H1 (cell line): ENCODE data around the gene SPCS1. TPM values are rescaled to one million over a fixed set of nuclear protein-coding genes. Genes with fewer than 3 reads are reported as not detected.

ENCODE experiments used
- TAF1 ChIP-seq: IDR thresholded peaks from 2 replicates; pipeline ENCODE4 v1.6.1; 2011; ENCODE audit warnings: mild to moderate bottlenecking, low read depth, low read length
- polyA plus RNA-seq, 7 experiments: library from polyadenylated mRNA; depleted of rRNA in 3 of 7; stranded (reverse) in 5 of 7; unstranded in 2 of 7; fragments of >200 nt in 5 of 7; fragments of 200-250 nt in 2 of 7; gene quantifications; 1 replicate in 5 of 7; 2 replicates in 1 of 7; 4 replicates in 1 of 7; pipeline versions ENCODE4 v1.2.1 to v1.2.3, GENCODE V29; 2011 to 2013; ENCODE audit warnings: missing spikeins in 2 of 7, mixed read lengths in 2 of 7
- total RNA-seq: library from RNA; stranded (reverse); fragmentation: NEBNext Ultra II Directional; extraction: Animal tissue kit (Norgen Biotek cat#: 25700); gene quantifications from 2 replicates; pipeline ENCODE4 v1.2.1, GENCODE V29; 2021

The SPCS1 gene
- total and polyA plus RNA-seq, 2 of the 8 experiments (the other 6 are each of a cell fraction or from before 2014, with no cell fraction given) = 104 to 191 TPM

GRCh38 chr3:52678265-52679198 is 27.4 kb upstream of the SPCS1 start (continued):
- TF ChIP-seq TAF1 = no peak
